Tibial nerve (tissue), 4 donors: ENCODE results near the gene NCR3LG1. TPM values are rescaled to one million over a fixed set of nuclear protein-coding genes. Genes with fewer than 3 reads are reported as not detected.

ENCODE experiments used
- DNase-seq, 2 donors: peaks; one replicate each; pipeline ENCODE4 v3.0.0-alpha.2; 2019; ENCODE audit warnings: low spot score in 2 of 2
- H3K27ac ChIP-seq, 4 donors: fragments of 200-600 bp; sonication (generic) in 3 of 4; one replicate each; pipeline ENCODE4 v1.5.1; 2017 to 2019; ENCODE audit warnings: mild to moderate bottlenecking in 1 of 4
- H3K27me3 ChIP-seq, 2 donors: fragments of 200-600 bp; sonication (generic) in 1 of 2; one replicate each; pipeline versions ENCODE4 v1.5.1 to v1.6.0; 2017 to 2019
- H3K36me3 ChIP-seq, 3 donors: fragments of 200-600 bp; sonication (generic); one replicate each; pipeline ENCODE4 v1.5.1; 2018 to 2019
- H3K4me1 ChIP-seq, 4 donors: fragments of 200-600 bp; sonication (generic) in 3 of 4; one replicate each; pipeline ENCODE4 v1.5.1; 2017 to 2019
- H3K4me3 ChIP-seq, 4 donors: fragments of 200-600 bp; sonication (generic) in 3 of 4; one replicate each; pipeline ENCODE4 v1.5.1; 2017 to 2019; ENCODE audit warnings: mild to moderate bottlenecking in 1 of 4, moderate library complexity in 1 of 4
- H3K9me3 ChIP-seq, 4 donors: fragments of 200-600 bp; sonication (generic) in 3 of 4; one replicate each; pipeline ENCODE4 v1.5.1; 2017 to 2019
- EP300 ChIP-seq, 2 donors: sonication (generic); formaldehyde crosslinking; IDR thresholded peaks; one replicate each; pipeline ENCODE4 v1.6.1; 2017; ENCODE audit warnings: antibody characterized with exemption in 2 of 2, mild to moderate bottlenecking in 1 of 2
- POLR2A ChIP-seq, 2 donors: fragments of 450-650 bp; IDR thresholded peaks; one replicate each; pipeline ENCODE4 v1.6.1; 2017; ENCODE audit warnings: antibody characterized with exemption in 2 of 2, mild to moderate bottlenecking in 2 of 2, moderate library complexity in 2 of 2
- WGBS, 2 donors: methylation state at CpG; one replicate each; pipeline ENCODE4 v1.1.5; 2018; 5-methylcytosine and 5-hydroxymethylcytosine counted together
- total RNA-seq, 4 donors: library from RNA; depleted of rRNA; stranded (reverse); fragments of >200 nt; gene quantifications; one replicate each; pipeline ENCODE4 v1.1.0, GENCODE V29; 2016
- TF ChIP-seq, protein P1 (sequence below), 5 experiments: fragments of 200-600 bp in 3 of 5; fragments of 450-650 bp in 2 of 5; sonication (generic) in 3 of 5; IDR thresholded peaks; one replicate each; pipeline ENCODE4 v1.5.1; 2016 to 2019; ENCODE audit warnings: antibody characterized with exemption in 5 of 5, mild to moderate bottlenecking in 3 of 5, moderate library complexity in 2 of 5

The NCR3LG1 gene
- total RNA-seq, 4 donors from 2014 or later, result 1.0 to 2.2 (median 2.0) TPM

DNA sequence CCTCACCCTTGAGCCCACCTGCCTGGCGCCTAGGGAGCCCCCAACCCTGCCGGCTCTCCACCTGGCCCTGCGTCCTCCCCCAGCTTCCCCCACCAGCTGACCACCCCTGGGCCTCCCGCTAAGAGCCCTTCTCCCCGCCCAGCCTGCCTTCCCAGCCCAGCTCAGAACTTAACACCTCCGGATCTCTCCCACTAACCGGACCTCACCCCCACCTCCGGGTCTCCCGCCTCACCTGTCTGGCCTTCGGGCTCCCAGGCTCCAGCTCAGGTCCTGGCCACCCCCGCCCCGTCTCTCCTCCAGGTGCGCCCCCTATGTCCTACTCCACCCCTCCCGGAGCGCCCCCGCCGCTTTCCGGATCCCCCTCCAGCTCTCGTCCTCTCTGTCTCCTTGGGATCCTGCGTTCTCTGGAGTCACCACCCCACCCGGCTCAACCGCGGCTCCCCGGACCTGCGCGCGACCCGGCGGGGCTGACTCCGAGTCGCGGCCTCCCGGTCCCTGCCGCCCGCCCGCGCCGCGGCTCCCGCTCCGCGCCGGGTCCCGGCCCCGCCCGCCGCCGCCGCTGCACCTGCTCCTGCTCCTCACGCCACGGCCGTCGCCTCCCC, 37.1 kb downstream of the NCR3LG1 start, which contains the start of gene KCNJ11:
Gene KCNJ11, minus strand, starts transcription at position 51 of the 602 bp plus-strand sequence. CDS start 568 bp downstream, outside the sequence.
- DNase-seq, result no peak
- Histone ChIP-seq H3K27me3 (peaks cover 0 to 13% of the 10 kb centered on the region in 2 donors), H3K9me3 (no peaks in the 10 kb centered on the region), H3K36me3 (no peaks in the 10 kb centered on the region), H3K4me3 (peak within 1 kb of the TSS; percentile 40 to 64 (median 52)), H3K4me1 (peaks cover 0 to 14% (median 2%) of the 10 kb centered on the region in 4 donors), H3K27ac (peak within 1 kb of the TSS in 2 of 4 donors; percentile 59 to 60)
- 9% methylated on average over 23 to 40 of the region's 53 CpGs for WGBS, 2 donors
- TF ChIP-seq, protein P1, sequence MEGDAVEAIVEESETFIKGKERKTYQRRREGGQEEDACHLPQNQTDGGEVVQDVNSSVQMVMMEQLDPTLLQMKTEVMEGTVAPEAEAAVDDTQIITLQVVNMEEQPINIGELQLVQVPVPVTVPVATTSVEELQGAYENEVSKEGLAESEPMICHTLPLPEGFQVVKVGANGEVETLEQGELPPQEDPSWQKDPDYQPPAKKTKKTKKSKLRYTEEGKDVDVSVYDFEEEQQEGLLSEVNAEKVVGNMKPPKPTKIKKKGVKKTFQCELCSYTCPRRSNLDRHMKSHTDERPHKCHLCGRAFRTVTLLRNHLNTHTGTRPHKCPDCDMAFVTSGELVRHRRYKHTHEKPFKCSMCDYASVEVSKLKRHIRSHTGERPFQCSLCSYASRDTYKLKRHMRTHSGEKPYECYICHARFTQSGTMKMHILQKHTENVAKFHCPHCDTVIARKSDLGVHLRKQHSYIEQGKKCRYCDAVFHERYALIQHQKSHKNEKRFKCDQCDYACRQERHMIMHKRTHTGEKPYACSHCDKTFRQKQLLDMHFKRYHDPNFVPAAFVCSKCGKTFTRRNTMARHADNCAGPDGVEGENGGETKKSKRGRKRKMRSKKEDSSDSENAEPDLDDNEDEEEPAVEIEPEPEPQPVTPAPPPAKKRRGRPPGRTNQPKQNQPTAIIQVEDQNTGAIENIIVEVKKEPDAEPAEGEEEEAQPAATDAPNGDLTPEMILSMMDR (IDR thresholded peaks at IDR 0.05), result no peak
- no peak for TF ChIP-seq EP300 (IDR thresholded peaks at IDR 0.05)
- TF ChIP-seq POLR2A (IDR thresholded peaks at IDR 0.05), result no peak

DNA sequence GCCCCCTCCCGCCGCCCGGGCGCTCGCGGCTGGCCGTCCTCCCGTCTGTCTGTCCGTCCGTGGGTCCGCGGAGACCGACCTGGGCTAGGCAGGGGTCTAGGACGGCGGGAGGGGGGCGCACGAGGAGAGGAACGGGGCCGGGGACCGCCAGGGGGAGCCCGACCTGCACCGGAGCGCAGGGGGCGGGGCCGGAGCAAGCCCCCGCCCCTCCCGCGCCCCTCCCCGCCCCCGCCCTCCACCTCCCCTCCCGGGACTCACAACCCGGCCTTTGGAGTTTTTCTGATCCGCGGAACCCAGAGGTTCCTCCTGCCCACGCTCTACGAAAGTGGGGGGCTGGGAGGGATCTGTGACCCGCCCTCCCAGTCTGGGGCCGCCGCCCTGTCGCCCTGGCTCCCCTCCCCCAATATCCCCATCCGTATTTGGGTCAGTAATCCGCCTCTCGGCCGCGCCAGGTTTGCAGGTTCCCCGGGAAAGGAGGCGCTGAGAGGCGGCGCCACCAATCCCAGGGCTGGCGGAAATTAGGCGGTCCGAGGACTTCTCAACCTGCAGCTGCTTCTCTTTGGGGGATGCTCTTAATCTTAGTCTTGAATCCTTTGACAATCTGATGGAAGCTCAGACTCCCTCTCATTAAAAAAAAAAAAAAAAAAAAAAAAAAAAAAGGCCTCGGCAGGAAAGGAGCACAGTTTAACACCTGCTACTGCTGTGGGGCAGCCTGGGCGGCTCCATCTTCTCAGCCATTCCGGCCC, 37.8 kb downstream of the NCR3LG1 start:
- H3K4me1 ChIP-seq, result peaks cover 0 to 14% (median 2%) of the 10 kb centered on the region in 4 donors
- WGBS, 2 donors, result 5 to 11% methylated on average over 15 to 33 of the region's 55 CpGs
- peaks cover 0 to 13% of the 10 kb centered on the region in 2 donors for H3K27me3 ChIP-seq
- DNase-seq, result peak in 1 of 2 donors; percentile 30
- no peaks in the 10 kb centered on the region for H3K36me3 ChIP-seq
- no peaks in the 10 kb centered on the region for H3K9me3 ChIP-seq
- no peak for TF ChIP-seq POLR2A (IDR thresholded peaks at IDR 0.05)
- TF ChIP-seq, protein P1 (IDR thresholded peaks at IDR 0.05), result peak; percentile 69 to 84 (median 82)
- H3K4me3 ChIP-seq, result peak overlapping the region; percentile 40 to 64 (median 52)
- peak overlapping the region in 2 of 4 donors; percentile 59 to 60 for H3K27ac ChIP-seq

DNA sequence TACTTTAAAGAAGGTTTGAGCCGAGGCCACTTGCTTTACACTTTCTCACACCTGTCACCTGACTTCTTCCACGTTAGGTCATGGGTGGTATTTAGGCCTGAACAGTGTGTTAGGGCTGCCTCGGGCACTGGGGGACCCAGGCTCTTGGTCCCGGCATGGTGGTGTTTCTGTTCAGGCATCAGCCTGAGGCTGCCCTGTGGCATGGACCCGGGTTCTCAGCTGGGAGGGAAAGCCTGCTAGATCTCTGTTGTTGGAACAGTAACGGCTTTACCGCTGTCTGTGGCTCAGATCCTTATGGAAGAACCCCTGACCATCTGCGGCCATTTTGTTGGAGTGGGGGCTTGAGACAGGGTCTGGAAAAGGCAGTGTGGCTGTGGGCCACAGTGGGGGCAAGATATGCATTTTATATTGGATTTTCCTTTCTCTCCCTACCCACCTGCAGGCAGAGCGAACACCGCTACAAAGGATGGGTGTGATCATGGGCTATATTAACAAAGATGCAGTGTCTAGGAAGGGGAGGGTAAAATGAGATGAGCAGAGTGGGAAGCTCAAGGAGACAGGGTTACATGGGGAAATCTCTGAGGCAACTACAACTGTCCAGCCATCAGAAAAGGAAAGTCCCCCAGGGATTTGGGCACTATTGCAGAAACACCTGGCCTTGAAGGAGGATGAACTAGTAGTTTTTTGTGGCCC, 38.5 kb downstream of the NCR3LG1 start:
- DNase-seq, result no peak
- Histone ChIP-seq H3K9me3 (no peaks in the 10 kb centered on the region), H3K27ac (no peak overlapping the region), H3K27me3 (peaks cover 0 to 13% of the 10 kb centered on the region in 2 donors), H3K4me3 (no peak overlapping the region), H3K4me1 (peaks cover 0 to 14% (median 2%) of the 10 kb centered on the region in 4 donors), H3K36me3 (no peaks in the 10 kb centered on the region)
- 63% methylated on average over 8 to 10 of the region's 10 CpGs for WGBS, 2 donors
- TF ChIP-seq EP300 (IDR thresholded peaks at IDR 0.05) (no peak), POLR2A (IDR thresholded peaks at IDR 0.05) (no peak)
- TF ChIP-seq, protein P1 (IDR thresholded peaks at IDR 0.05), result no peak

DNA sequence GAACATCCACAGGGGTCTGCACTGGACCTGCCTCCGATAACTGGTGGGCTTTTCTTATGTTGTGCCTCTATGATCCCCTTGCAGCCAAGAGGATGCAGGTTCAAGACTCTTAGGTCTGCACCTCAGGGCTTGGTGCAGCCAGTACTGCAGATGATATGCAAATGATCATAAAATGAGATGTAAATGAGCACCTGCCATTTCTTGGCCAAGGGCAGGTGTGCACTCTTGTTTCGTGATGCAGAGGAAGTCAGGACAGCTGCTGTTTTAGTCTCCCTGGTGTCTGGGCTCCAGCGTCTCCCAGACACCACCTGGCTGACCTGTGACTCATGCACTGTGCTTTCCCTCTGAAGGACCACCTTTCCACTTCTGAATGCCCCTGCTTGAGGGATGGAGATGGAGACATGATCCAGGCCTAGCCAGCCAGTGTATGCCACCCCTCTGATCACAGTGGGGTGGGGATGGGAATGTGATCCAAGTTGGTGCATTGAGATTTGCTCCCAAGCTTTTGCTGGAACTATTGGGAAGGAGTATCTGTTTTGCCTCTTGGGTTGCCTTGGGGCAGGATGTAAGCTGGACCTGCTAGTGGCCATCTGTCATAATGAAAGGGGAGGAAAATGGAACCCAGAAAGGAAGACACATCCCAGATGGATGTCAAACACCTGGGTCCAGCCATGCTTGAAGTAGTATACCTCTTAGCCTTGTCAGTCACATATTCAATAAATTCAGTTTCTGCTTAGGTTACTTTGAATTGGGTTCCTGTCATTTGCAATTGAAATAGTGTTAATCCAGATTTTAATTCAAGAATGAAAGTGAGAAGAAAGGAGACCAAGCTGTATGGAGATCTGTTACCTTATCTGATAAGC, 40.1 kb downstream of the NCR3LG1 start:
- TF ChIP-seq POLR2A (IDR thresholded peaks at IDR 0.05) (no peak), EP300 (IDR thresholded peaks at IDR 0.05) (no peak)
- TF ChIP-seq, protein P1 (IDR thresholded peaks at IDR 0.05), result no peak
- 75 to 85% methylated on average over 3 of the region's 3 CpGs for WGBS, 2 donors
- Histone ChIP-seq H3K9me3 (no peaks in the 10 kb centered on the region), H3K27ac (no peak overlapping the region), H3K27me3 (peaks cover 0 to 13% of the 10 kb centered on the region in 2 donors), H3K4me1 (peaks cover 0 to 14% (median 2%) of the 10 kb centered on the region in 4 donors), H3K4me3 (no peak overlapping the region), H3K36me3 (no peaks in the 10 kb centered on the region)
- DNase-seq, result no peak
